Measurements from ENCODE around the gene FBP2. TPM values are rescaled to one million over a fixed set of nuclear protein-coding genes. Genes with fewer than 3 reads are reported as not detected.

FBP2 gene
- total and polyA plus RNA-seq, 2 of the 8 experiments (the other 6 are each of a cell fraction or from before 2014, with no cell fraction given), result not detected

- no peak overlapping the region for H4K8ac ChIP-seq (ENCODE audit: extremely low read depth, insufficient read depth, low read length)
- no peaks in the 10 kb centered on the region for H3K79me2 ChIP-seq (ENCODE audit: control insufficient read depth in 1 of 2, insufficient read depth in 2 of 2, low read length in 2 of 2)
- H3K56ac ChIP-seq (replicated peaks; ENCODE audit: insufficient read length, low read depth, low read length), result no peak overlapping the region
- H3K14ac ChIP-seq (ENCODE audit: insufficient read length), result no peak overlapping the region
- no peak overlapping the region for H2AFZ ChIP-seq (ENCODE audit: low read length)
- H3K27me3 ChIP-seq (replicated peaks in 1 of 4; ENCODE audit: control insufficient read depth in 3 of 4, extremely low read depth in 1 of 4, insufficient read depth in 3 of 4, low read length in 3 of 4), result no peaks in the 10 kb centered on the region; a peak in 1 of 7 replicates
- H4K91ac ChIP-seq (replicated peaks; ENCODE audit: insufficient read length, low read length), result no peak overlapping the region
- no peak overlapping the region for H2BK5ac ChIP-seq (ENCODE audit: low read depth, low read length)
- H2BK15ac ChIP-seq (ENCODE audit: low read length), result no peak overlapping the region
- no peak overlapping the region for H3K23ac ChIP-seq (ENCODE audit: insufficient read length)
- no peaks in the 10 kb centered on the region for H3K4me1 ChIP-seq (replicated peaks in 1 of 4; ENCODE audit: control insufficient read depth in 3 of 4, insufficient read depth in 4 of 4, low read length in 3 of 4)
- no peak overlapping the region for H2AK5ac ChIP-seq (ENCODE audit: low read depth, low read length)
- H3K18ac ChIP-seq (ENCODE audit: extremely low read depth, low read length), result no peak overlapping the region
- no peak overlapping the region for H4K5ac ChIP-seq (ENCODE audit: insufficient read length, low read depth, low read length)
- H2BK12ac ChIP-seq (ENCODE audit: low read depth, low read length), result no peak overlapping the region
- FAIRE-seq (no peak), DNase-seq (ENCODE audit: low read depth in 1 of 2, low spot score in 2 of 2) (no peak)
- no peaks in the 10 kb centered on the region; a peak in 1 of 4 replicates for H3K9me3 ChIP-seq (ENCODE audit: insufficient read depth in 2 of 2, low read depth in 1 of 2, low read length in 1 of 2)
- H3K23me2 ChIP-seq (ENCODE audit: low read depth, low read length), result no peaks in the 10 kb centered on the region
- H3K4me3 ChIP-seq (ENCODE audit: extremely low read depth in 1 of 4, insufficient read depth in 2 of 4, low read depth in 3 of 4, low read length in 4 of 4), result no peak overlapping the region
- no peak overlapping the region for H3K9ac ChIP-seq (replicated peaks in 1 of 4; ENCODE audit: extremely low read depth in 1 of 4, low read depth in 3 of 4, low read length in 3 of 4)
- no peak overlapping the region for H3K4ac ChIP-seq (replicated peaks; ENCODE audit: insufficient read length, low read depth, low read length)
- no peak overlapping the region for H3K27ac ChIP-seq (ENCODE audit: low read depth, low read length)
- WGBS, 2 experiments (ENCODE audit: extremely low coverage in 1 of 2, insufficient coverage in 1 of 2, insufficient read length in 1 of 2, insufficient replicate concordance in 2 of 2, low coverage in 1 of 2, low lambda C conversion rate in 2 of 2, missing lambda C conversion rate in 1 of 2), result 0% methylated on average over 1 of the region's 1 CpG; no CpG with 5 or more reads in 1 of the 2 experiments
- H4K20me1 ChIP-seq (replicated peaks in 1 of 2; ENCODE audit: control insufficient read depth in 1 of 2, insufficient read depth in 2 of 2, low read length in 2 of 2), result no peaks in the 10 kb centered on the region
- POLR2A ChIA-PET (ENCODE audit: partially characterized antibody), result interaction anchor here (0.7 to 1.7 kb wide), 3 partner anchors 13 to 61 kb away, joined by 3 read pairs; no protein-coding TSS in a partner anchor
- H3K36me3 ChIP-seq (ENCODE audit: control insufficient read depth in 2 of 4, insufficient read depth in 4 of 4, low read length in 3 of 4), result no peaks in the 10 kb centered on the region
- H3K4me2 ChIP-seq (ENCODE audit: insufficient read depth in 1 of 2, low read depth in 2 of 2, low read length in 2 of 2), result no peak overlapping the region
- no peak overlapping the region for H2BK120ac ChIP-seq (replicated peaks; ENCODE audit: low read depth, low read length)
- CTCF ChIA-PET (ENCODE audit: partially characterized antibody), result interaction anchor here (0.6 to 1.6 kb wide), 5 partner anchors 11 to 554 kb away, joined by 3 to 5 read pairs (median 3); no protein-coding TSS in a partner anchor
- H3K79me1 ChIP-seq (ENCODE audit: low read depth, low read length), result no peaks in the 10 kb centered on the region
- H2BK20ac ChIP-seq (ENCODE audit: low read length), result no peak overlapping the region
- TF ChIP-seq SIX5 (IDR thresholded peaks at IDR 0.05; ENCODE audit: low read depth, low read length), result no peak
- no peak for TF ChIP-seq TAF7 (optimal IDR thresholded peaks at IDR 0.05; ENCODE audit: borderline replicate concordance, low read depth, low read length)
- TF ChIP-seq HDAC6 (IDR thresholded peaks at IDR 0.05; ENCODE audit: low read depth, low read length), result no peak
- no peak for TF ChIP-seq POLR2AphosphoS5 (IDR thresholded peaks at IDR 0.05; ENCODE audit: low read depth, low read length)
- TF ChIP-seq CBX8 (IDR thresholded peaks at IDR 0.05; ENCODE audit: borderline replicate concordance, low read depth, low read length), result no peak
- no peak for TF ChIP-seq ZNF274 (IDR thresholded peaks at IDR 0.05; ENCODE audit: borderline replicate concordance, extremely low read depth, low read length)
- TF ChIP-seq KDM1A (IDR thresholded peaks at IDR 0.05; ENCODE audit: borderline replicate concordance, low read length), result no peak
- no peak for TF ChIP-seq RAD21 (IDR thresholded peaks at IDR 0.05 in 1 of 2, conservative IDR thresholded peaks at IDR 0.05 in 1 of 2; ENCODE audit: low read depth in 2 of 2, low read length in 2 of 2)
- no peak for TF ChIP-seq RNF2 (IDR thresholded peaks at IDR 0.05; ENCODE audit: borderline replicate concordance, low read depth, low read length, missing control alignments, poor library complexity, severe bottlenecking)
- no peak for TF ChIP-seq ATF2 (IDR thresholded peaks at IDR 0.05; ENCODE audit: low read length)
- TF ChIP-seq MAFK (IDR thresholded peaks at IDR 0.05; ENCODE audit: low read depth, low read length), result no peak
- no peak for TF ChIP-seq POU5F1 (IDR thresholded peaks at IDR 0.05; ENCODE audit: low read depth, low read length)
Observed at GRCh38 chr9:94577036-94577435, 16.6 kb downstream of the FBP2 start.

Measured in H1 (cell line).